ENCODE data around the gene ANKRD29. TPM values are rescaled to one million over a fixed set of nuclear protein-coding genes. Genes with fewer than 3 reads are reported as not detected.
A peak's percentile ranks its signal among the peaks of the same experiment; 100 is the strongest.

Gene ANKRD29
- 0.83 and 2.1 TPM in 2 replicates for total RNA-seq
- polyA plus RNA-seq (2012): 1.8 TPM

GRCh38 chr18:23662309-23663263 lies at the start of gene ANKRD29:
Gene ANKRD29, minus strand, starts transcription at chr18:23662911. Its CDS starts 181 bp downstream, at chr18:23662730.
- DNase-seq (ENCODE audit: low read depth): peak; percentile 67

GRCh38 chr18:23712445-23712844 lies 49.7 kb upstream of the ANKRD29 start:
- no peak for DNase-seq (ENCODE audit: low read depth)

GRCh38 chr18:23711426-23711825 lies 48.7 kb upstream of the ANKRD29 start:
- no peak for DNase-seq (ENCODE audit: low read depth)

GRCh38 chr18:23710946-23711345 lies 48.2 kb upstream of the ANKRD29 start:
- DNase-seq (ENCODE audit: low read depth): no peak

- DNase-seq (ENCODE audit: low read depth): no peak
Measured at GRCh38 chr18:23710068-23710527, 47.4 kb upstream of the ANKRD29 start.

- no peak for DNase-seq (ENCODE audit: low read depth)
Measured at GRCh38 chr18:23706971-23707640, 44.4 kb upstream of the ANKRD29 start.

- no peak for DNase-seq (ENCODE audit: low read depth)
Measured at GRCh38 chr18:23704806-23705205, 42.1 kb upstream of the ANKRD29 start.

GRCh38 chr18:23703987-23704384 lies 41.3 kb upstream of the ANKRD29 start:
- DNase-seq (ENCODE audit: low read depth): no peak

GRCh38 chr18:23703057-23703986 lies 40.6 kb upstream of the ANKRD29 start:
- peak; percentile 80 for DNase-seq (ENCODE audit: low read depth)

GRCh38 chr18:23702606-23703005 lies 39.9 kb upstream of the ANKRD29 start:
- DNase-seq (ENCODE audit: low read depth): no peak

GRCh38 chr18:23701544-23702064 lies 38.9 kb upstream of the ANKRD29 start:
- no peak for DNase-seq (ENCODE audit: low read depth)

GRCh38 chr18:23701017-23701416 lies 38.3 kb upstream of the ANKRD29 start:
- no peak for DNase-seq (ENCODE audit: low read depth)

- no peak for DNase-seq (ENCODE audit: low read depth)
Measured at GRCh38 chr18:23694637-23695430, 32.1 kb upstream of the ANKRD29 start.

GRCh38 chr18:23693846-23694245 lies 31.1 kb upstream of the ANKRD29 start:
- no peak for DNase-seq (ENCODE audit: low read depth)

GRCh38 chr18:23690505-23691068 lies 27.9 kb upstream of the ANKRD29 start:
- DNase-seq (ENCODE audit: low read depth): no peak

GRCh38 chr18:23689616-23690504 lies 27.1 kb upstream of the ANKRD29 start:
- DNase-seq (ENCODE audit: low read depth): no peak

- DNase-seq (ENCODE audit: low read depth): peak; percentile 55
Measured at GRCh38 chr18:23689031-23689615, 26.4 kb upstream of the ANKRD29 start, which contains the start of gene LAMA3. Gene LAMA3, plus strand, starts transcription at chr18:23689453. Its CDS starts 231 bp downstream, at chr18:23689684.

GRCh38 chr18:23688528-23688927 lies 25.8 kb upstream of the ANKRD29 start:
- DNase-seq (ENCODE audit: low read depth): no peak
